Progenitor cell of endocrine pancreas (in vitro differentiated cells): ENCODE data around the gene HJV. TPM values are rescaled to one million over a fixed set of nuclear protein-coding genes. Genes with fewer than 3 reads are reported as not detected.

Experiments
- DNase-seq: peaks from one replicate; pipeline ENCODE4 v3.0.0; 2021; ENCODE audit warnings: low spot score; ENCODE audit not compliant: unreplicated experiment
- H3K27ac Mint-ChIP-seq: 2 replicates; pipeline ENCODE4 v1.8.0; 2021; ENCODE audit warnings: mild to moderate bottlenecking, moderate library complexity, mixed read lengths
- H3K27me3 Mint-ChIP-seq: 2 replicates; pipeline ENCODE4 v1.8.0; 2021; ENCODE audit warnings: mixed read lengths
- H3K36me3 Mint-ChIP-seq: 2 replicates; pipeline ENCODE4 v1.8.0; 2022; ENCODE audit warnings: mixed read lengths; ENCODE audit not compliant: insufficient read depth
- H3K4me1 Mint-ChIP-seq: 2 replicates; pipeline ENCODE4 v1.8.0; 2021; ENCODE audit warnings: low read depth, mixed read lengths
- H3K4me3 Mint-ChIP-seq: 2 replicates; pipeline ENCODE4 v1.8.0; 2021; ENCODE audit warnings: low read depth, mild to moderate bottlenecking, moderate library complexity, mixed read lengths
- H3K9me3 Mint-ChIP-seq: 2 replicates; pipeline ENCODE4 v1.8.0; 2021; ENCODE audit warnings: low read depth, mixed read lengths
- total RNA-seq: library from RNA; stranded (reverse); gene quantifications from 2 replicates; pipeline ENCODE4 v1.2.1, GENCODE V29; 2021
- TF ChIP-seq, protein P1 (sequence below): fragments of 200-600 bp; sonication (generic); IDR thresholded peaks from one replicate; pipeline ENCODE4 v1.5.0; 2021; ENCODE audit warnings: antibody characterized with exemption, mild to moderate bottlenecking; ENCODE audit not compliant: unreplicated experiment

The HJV gene
- total RNA-seq, 1 donor from 2014 or later: not detected

- no peak overlapping the region for H3K4me3 Mint-ChIP-seq
Measured at GRCh38 chr1:145987926-145988325, 33.6 kb downstream of the HJV start.

DNA sequence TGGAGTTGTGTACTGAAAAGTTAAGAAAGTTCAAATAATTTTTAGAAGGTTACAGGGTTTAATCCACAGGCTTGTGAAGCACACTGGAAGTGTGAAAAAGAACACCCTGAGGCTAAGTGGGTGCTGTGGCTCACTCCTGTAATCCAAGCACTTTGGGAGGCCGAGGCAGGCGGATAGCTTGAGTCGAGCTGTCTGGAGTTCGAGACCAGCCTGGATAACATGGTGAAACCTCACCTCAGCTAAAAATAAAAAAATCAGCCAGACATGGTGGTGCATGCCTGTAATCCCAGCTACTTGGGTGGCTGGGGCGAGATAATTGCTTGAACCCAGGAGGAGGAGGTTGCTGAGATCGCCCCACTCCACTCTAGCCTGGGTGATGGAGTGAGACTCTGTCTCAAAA is 35.0 kb downstream of the HJV start:
- TF ChIP-seq, protein P1, sequence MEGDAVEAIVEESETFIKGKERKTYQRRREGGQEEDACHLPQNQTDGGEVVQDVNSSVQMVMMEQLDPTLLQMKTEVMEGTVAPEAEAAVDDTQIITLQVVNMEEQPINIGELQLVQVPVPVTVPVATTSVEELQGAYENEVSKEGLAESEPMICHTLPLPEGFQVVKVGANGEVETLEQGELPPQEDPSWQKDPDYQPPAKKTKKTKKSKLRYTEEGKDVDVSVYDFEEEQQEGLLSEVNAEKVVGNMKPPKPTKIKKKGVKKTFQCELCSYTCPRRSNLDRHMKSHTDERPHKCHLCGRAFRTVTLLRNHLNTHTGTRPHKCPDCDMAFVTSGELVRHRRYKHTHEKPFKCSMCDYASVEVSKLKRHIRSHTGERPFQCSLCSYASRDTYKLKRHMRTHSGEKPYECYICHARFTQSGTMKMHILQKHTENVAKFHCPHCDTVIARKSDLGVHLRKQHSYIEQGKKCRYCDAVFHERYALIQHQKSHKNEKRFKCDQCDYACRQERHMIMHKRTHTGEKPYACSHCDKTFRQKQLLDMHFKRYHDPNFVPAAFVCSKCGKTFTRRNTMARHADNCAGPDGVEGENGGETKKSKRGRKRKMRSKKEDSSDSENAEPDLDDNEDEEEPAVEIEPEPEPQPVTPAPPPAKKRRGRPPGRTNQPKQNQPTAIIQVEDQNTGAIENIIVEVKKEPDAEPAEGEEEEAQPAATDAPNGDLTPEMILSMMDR: no peak
- H3K36me3 Mint-ChIP-seq: no peaks in the 10 kb centered on the region
- no peak for DNase-seq
- H3K27ac Mint-ChIP-seq: no peak overlapping the region
- no peaks in the 10 kb centered on the region for H3K9me3 Mint-ChIP-seq
- H3K4me1 Mint-ChIP-seq: peaks cover 12% of the 10 kb centered on the region
- no peak overlapping the region for H3K4me3 Mint-ChIP-seq
- no peaks in the 10 kb centered on the region for H3K27me3 Mint-ChIP-seq

More at GRCh38 chr1:145987926-145988325, 33.6 kb downstream of the HJV start:
- H3K27ac Mint-ChIP-seq: no peak overlapping the region
- no peak for DNase-seq
- H3K4me1 Mint-ChIP-seq: peaks cover 12% of the 10 kb centered on the region
- no peaks in the 10 kb centered on the region for H3K9me3 Mint-ChIP-seq
- H3K27me3 Mint-ChIP-seq: no peaks in the 10 kb centered on the region
- peaks cover 6% of the 10 kb centered on the region for H3K36me3 Mint-ChIP-seq
- TF ChIP-seq, protein P1: no peak

GRCh38 chr1:145985502-145986439 is 35.8 kb downstream of the HJV start:
- TF ChIP-seq, protein P1: no peak
- DNase-seq: no peak
- Mint-ChIP-seq H3K4me3 (no peak overlapping the region), H3K27me3 (no peaks in the 10 kb centered on the region), H3K36me3 (no peaks in the 10 kb centered on the region), H3K27ac (no peak overlapping the region), H3K4me1 (peaks cover 12% of the 10 kb centered on the region), H3K9me3 (no peaks in the 10 kb centered on the region)

DNA sequence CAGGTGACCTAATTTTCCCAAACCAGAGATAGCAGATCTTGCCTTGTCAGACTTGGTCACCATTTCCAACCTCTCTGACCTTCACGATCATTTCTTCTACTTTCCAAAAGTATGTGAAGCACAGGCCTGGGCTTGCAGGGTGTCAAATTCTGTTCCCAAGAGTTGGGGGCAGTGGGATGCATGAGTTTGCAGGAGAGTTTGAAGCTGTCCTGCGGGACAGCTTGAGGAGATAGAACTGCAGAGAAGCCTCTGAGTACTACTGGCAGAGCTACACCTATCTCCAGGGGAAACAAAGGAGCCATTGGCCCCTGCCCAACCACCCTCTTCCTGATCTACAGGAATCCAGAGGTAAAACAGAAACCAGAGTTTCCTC is 36.4 kb downstream of the HJV start:
- no peak for DNase-seq
- no peaks in the 10 kb centered on the region for H3K27me3 Mint-ChIP-seq
- peaks cover 9% of the 10 kb centered on the region for H3K4me1 Mint-ChIP-seq
- H3K9me3 Mint-ChIP-seq: no peaks in the 10 kb centered on the region
- no peak overlapping the region for H3K27ac Mint-ChIP-seq
- TF ChIP-seq, protein P1: no peak
- H3K36me3 Mint-ChIP-seq: no peaks in the 10 kb centered on the region
- no peak overlapping the region for H3K4me3 Mint-ChIP-seq

GRCh38 chr1:145983960-145984830 is 37.3 kb downstream of the HJV start:
- no peak for DNase-seq
- Mint-ChIP-seq H3K27me3 (no peaks in the 10 kb centered on the region), H3K4me3 (no peak overlapping the region), H3K4me1 (peaks cover 9% of the 10 kb centered on the region), H3K9me3 (no peaks in the 10 kb centered on the region), H3K36me3 (no peaks in the 10 kb centered on the region), H3K27ac (no peak overlapping the region)
- TF ChIP-seq, protein P1: no peak
